K562 (cell line): ENCODE measurements around the gene ISYNA1.

ENCODE experiments used
- CBX8 ChIP-seq: fragments of 200-600 bp; sonication (generic); IDR thresholded peaks from 2 replicates; pipeline ENCODE4 v1.6.1; 2012; ENCODE audit warnings: borderline replicate concordance, mixed run types, low read depth, mild to moderate bottlenecking, moderate library complexity, mixed read lengths, low read length, control low read depth, inconsistent platforms; ENCODE audit not compliant: poor library complexity, severe bottlenecking; ENCODE audit errors: extremely low read depth
- ELF1 ChIP-seq: fragments of 200-800 bp; sonication (Bioruptor generic); IDR thresholded peaks from 2 replicates; pipeline ENCODE4 v1.6.1; 2016; ENCODE audit warnings: missing genetic modification characterization, missing compliant biosample characterization
- NR1H2 ChIP-seq: sonication (generic); formaldehyde crosslinking; IDR thresholded peaks from 2 replicates; pipeline ENCODE4 v1.4.0; 2020; ENCODE audit warnings: mild to moderate bottlenecking, missing genetic modification reagents
- POLR2A ChIP-seq: fragments of 450-650 bp; conservative IDR thresholded peaks from 2 replicates; pipeline ENCODE4 v1.6.1; 2016
- ZBTB7A ChIP-seq: IDR thresholded peaks from 2 replicates; pipeline ENCODE4 v1.6.1; 2011; ENCODE audit warnings: low read depth, mild to moderate bottlenecking, low read length, moderate library complexity, borderline replicate concordance; ENCODE audit not compliant: control insufficient read depth
- TF ChIP-seq, protein P1 (sequence below): fragments of 150-350 bp; IDR thresholded peaks from 2 replicates; pipeline ENCODE4 v1.6.1; 2014; ENCODE audit warnings: low read depth, mild to moderate bottlenecking, low read length, borderline replicate concordance
- TF ChIP-seq, protein P2 (sequence below): sonication (generic); formaldehyde crosslinking; IDR thresholded peaks from 2 replicates; pipeline ENCODE4 v1.8.1; 2022; ENCODE audit warnings: missing genetic modification reagents
- TF ChIP-seq, protein P3 (sequence below): fragments of 250-450 bp; sonication (Bioruptor Pico); IDR thresholded peaks from 2 replicates; pipeline ENCODE4 v1.8.0; 2022; ENCODE audit warnings: inconsistent platforms

DNA sequence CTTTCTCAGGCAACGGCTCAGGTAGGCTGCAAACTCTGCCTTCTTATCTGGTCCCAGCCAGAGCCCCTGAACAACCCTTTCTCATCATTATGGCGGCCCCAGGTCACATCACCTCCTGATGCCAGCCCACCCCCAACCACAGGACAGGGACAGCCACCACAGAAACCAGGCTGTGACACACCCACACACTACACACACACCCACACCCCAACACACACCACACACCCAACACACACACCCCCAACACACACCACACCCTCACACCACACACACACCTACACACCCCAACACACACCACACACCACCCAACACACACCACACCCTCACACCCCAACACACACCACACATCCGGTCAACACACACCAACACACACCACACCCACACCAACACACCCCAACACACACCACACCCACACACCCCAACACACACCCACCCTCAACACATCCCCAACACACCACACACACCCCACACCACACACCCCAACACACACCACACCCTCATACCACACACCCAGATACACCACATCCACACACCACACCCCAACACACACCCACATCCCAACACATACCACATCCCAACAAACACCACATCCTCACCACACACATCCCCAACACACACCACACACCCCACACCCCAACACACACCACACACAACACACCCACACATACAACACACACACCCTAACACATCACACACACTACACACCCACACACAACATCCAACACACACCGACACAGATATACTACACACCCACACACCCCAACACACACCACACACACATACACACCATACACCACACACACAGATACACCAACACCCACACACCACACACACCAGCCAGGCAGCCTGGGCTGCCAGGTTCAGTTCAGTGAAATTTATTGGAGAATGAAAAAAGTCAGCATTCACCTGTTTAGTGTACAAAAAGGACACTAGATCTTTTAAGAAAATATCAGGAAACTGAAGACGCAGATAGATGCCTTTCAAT, 4.2 kb upstream of the ISYNA1 start:
- TF ChIP-seq, protein P1, sequence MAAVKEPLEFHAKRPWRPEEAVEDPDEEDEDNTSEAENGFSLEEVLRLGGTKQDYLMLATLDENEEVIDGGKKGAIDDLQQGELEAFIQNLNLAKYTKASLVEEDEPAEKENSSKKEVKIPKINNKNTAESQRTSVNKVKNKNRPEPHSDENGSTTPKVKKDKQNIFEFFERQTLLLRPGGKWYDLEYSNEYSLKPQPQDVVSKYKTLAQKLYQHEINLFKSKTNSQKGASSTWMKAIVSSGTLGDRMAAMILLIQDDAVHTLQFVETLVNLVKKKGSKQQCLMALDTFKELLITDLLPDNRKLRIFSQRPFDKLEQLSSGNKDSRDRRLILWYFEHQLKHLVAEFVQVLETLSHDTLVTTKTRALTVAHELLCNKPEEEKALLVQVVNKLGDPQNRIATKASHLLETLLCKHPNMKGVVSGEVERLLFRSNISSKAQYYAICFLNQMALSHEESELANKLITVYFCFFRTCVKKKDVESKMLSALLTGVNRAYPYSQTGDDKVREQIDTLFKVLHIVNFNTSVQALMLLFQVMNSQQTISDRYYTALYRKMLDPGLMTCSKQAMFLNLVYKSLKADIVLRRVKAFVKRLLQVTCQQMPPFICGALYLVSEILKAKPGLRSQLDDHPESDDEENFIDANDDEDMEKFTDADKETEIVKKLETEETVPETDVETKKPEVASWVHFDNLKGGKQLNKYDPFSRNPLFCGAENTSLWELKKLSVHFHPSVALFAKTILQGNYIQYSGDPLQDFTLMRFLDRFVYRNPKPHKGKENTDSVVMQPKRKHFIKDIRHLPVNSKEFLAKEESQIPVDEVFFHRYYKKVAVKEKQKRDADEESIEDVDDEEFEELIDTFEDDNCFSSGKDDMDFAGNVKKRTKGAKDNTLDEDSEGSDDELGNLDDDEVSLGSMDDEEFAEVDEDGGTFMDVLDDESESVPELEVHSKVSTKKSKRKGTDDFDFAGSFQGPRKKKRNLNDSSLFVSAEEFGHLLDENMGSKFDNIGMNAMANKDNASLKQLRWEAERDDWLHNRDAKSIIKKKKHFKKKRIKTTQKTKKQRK: no peak
- TF ChIP-seq NR1H2 (CRISPR knock-in tag) (no peak), POLR2A (no peak), CBX8 (no peak), ELF1 (tag) (no peak), ZBTB7A (peak; percentile 67; the same call in 1 of the 2 replicates)
- TF ChIP-seq, protein P2, sequence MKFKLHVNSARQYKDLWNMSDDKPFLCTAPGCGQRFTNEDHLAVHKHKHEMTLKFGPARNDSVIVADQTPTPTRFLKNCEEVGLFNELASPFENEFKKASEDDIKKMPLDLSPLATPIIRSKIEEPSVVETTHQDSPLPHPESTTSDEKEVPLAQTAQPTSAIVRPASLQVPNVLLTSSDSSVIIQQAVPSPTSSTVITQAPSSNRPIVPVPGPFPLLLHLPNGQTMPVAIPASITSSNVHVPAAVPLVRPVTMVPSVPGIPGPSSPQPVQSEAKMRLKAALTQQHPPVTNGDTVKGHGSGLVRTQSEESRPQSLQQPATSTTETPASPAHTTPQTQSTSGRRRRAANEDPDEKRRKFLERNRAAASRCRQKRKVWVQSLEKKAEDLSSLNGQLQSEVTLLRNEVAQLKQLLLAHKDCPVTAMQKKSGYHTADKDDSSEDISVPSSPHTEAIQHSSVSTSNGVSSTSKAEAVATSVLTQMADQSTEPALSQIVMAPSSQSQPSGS: no peak
- TF ChIP-seq, protein P3, sequence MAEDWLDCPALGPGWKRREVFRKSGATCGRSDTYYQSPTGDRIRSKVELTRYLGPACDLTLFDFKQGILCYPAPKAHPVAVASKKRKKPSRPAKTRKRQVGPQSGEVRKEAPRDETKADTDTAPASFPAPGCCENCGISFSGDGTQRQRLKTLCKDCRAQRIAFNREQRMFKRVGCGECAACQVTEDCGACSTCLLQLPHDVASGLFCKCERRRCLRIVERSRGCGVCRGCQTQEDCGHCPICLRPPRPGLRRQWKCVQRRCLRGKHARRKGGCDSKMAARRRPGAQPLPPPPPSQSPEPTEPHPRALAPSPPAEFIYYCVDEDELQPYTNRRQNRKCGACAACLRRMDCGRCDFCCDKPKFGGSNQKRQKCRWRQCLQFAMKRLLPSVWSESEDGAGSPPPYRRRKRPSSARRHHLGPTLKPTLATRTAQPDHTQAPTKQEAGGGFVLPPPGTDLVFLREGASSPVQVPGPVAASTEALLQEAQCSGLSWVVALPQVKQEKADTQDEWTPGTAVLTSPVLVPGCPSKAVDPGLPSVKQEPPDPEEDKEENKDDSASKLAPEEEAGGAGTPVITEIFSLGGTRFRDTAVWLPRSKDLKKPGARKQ (CRISPR knock-in tag): no peak
